MCF 10A (cell line): Measurements from ENCODE around the gene ABLIM1. TPM values are rescaled to one million over a fixed set of nuclear protein-coding genes. Genes with fewer than 3 reads are reported as not detected.

Experiments
- BruUV-seq: library from RNA; stranded (reverse); fragments of 400-500 nt; replicated peaks from 2 replicates; lab custom pipeline; 2021; lab: Mats Ljungman, UMichigan
- CTCF ChIA-PET: fragments of 300-600 bp; sonication (Branson Sonifier 250); formaldehyde crosslinking; extraction: SDS; loops from one replicate; lab custom pipeline; 2021; ENCODE audit warnings: antibody characterized with exemption, inconsistent platforms; lab: Yijun Ruan, JAX
- POLR2A ChIA-PET: fragments of 300-600, 350-650 bp; sonication (Branson Sonifier 250); formaldehyde crosslinking; extraction: SDS; loops from one replicate; lab custom pipeline; 2020; ENCODE audit warnings: antibody characterized with exemption, inconsistent platforms; lab: Yijun Ruan, JAX
- DNase-seq: peaks from one replicate; pipeline ENCODE4 v3.0.0-alpha.2; 2018; ENCODE audit not compliant: unreplicated experiment
- H3K27ac Mint-ChIP-seq: one replicate; pipeline ENCODE4 v1.8.0; 2022; ENCODE audit warnings: mild to moderate bottlenecking, low read depth, mixed read lengths; ENCODE audit not compliant: unreplicated experiment
- H3K27me3 Mint-ChIP-seq: one replicate; pipeline ENCODE4 v1.8.0; 2022; ENCODE audit warnings: mixed read lengths; ENCODE audit not compliant: insufficient read depth, unreplicated experiment
- H3K36me3 Mint-ChIP-seq: one replicate; pipeline ENCODE4 v1.8.0; 2022; ENCODE audit warnings: mild to moderate bottlenecking, moderate library complexity, mixed read lengths; ENCODE audit not compliant: insufficient read depth, unreplicated experiment
- H3K4me1 Mint-ChIP-seq: one replicate; pipeline ENCODE4 v1.8.0; 2022; ENCODE audit warnings: mixed read lengths; ENCODE audit not compliant: insufficient read depth, unreplicated experiment
- H3K4me3 Mint-ChIP-seq: one replicate; pipeline ENCODE4 v1.8.0; 2022; ENCODE audit warnings: mild to moderate bottlenecking, moderate library complexity, mixed read lengths; ENCODE audit not compliant: unreplicated experiment
- H3K9me3 Mint-ChIP-seq: one replicate; pipeline ENCODE4 v1.8.0; 2022; ENCODE audit warnings: mixed read lengths; ENCODE audit not compliant: unreplicated experiment
- CTCF ChIP-seq: fragments of 200-600 bp; IDR thresholded peaks from one replicate; pipeline ENCODE4 v1.8.0; 2022; ENCODE audit warnings: antibody characterized with exemption, mild to moderate bottlenecking; ENCODE audit not compliant: unreplicated experiment
- intact Hi-C: fragments of 100-400 bp; cut with micrococcal nuclease; formaldehyde crosslinking; loops from 2 replicates; pipeline ENCODE4 v1.14.1; 2022
- total RNA-seq: library from RNA; stranded (reverse); gene quantifications from 2 replicates; pipeline ENCODE4 v1.2.3, GENCODE V29; 2022

Gene ABLIM1
- total RNA-seq, 1 experiment from 2014 or later = 94.5 TPM

DNA sequence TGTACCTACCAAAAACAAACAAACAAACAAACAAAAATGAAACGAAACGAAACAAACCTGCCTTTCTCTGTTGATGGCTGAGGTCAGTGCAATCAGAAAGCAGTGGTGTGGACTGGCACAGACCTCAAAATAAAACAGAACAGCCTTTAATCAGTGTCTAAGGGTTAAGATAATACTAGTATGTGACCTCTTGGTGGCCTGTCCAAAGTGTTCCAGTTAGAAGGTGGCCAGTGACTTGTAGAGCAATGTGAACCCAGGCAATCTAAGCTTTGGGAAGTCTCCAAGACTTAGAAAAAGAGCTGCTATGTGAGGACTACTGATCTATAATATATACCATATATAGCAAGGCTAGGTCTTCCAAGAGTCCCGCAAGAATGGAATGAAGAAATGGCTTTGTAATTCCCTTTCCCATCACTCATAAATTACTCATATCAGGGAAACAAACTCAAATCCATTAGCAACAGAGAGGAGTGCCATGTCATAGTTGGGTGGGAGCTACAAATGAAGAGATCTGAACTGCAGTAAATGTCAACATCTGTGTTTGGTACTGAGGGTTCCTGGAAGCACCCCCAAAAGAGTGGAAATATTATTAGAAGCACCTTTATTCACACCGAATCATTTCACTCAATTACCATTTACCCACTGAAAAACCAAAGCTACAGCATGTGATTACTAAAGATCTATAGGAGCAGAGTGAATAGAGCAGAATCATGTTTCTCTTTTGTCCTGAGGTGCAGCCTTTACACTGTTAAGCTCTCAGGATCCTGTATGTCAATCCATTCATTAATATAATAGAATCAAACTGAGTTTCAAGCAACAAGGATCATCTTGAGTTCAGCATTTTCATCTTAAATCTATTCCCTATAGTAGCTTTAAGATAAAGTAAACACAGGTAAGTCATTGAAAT, 28.0 kb downstream of the ABLIM1 start:
- TF ChIP-seq CTCF = no peak
- ChIA-PET POLR2A (interaction anchor here (0.6 to 1.2 kb wide), 6 partner anchors 24 to 103 kb away, joined by 3 to 6 read pairs (median 3); no protein-coding TSS in a partner anchor), CTCF (interaction anchor here (0.5 to 1.3 kb wide), 4 partner anchors 8 to 156 kb away, joined by 3 to 4 read pairs (median 3); no protein-coding TSS in a partner anchor)
- H3K27me3 Mint-ChIP-seq = no peaks in the 10 kb centered on the region
- peaks cover 67% of the 10 kb centered on the region for H3K4me1 Mint-ChIP-seq
- H3K27ac Mint-ChIP-seq = no peak overlapping the region
- no TSS peak for BruUV-seq
- intact Hi-C loops = loop anchor here (5.0 kb wide), 3 partner anchors 52 to 137 kb away; no protein-coding TSS in a partner anchor
- no peaks in the 10 kb centered on the region for H3K9me3 Mint-ChIP-seq
- DNase-seq = no peak
- no peak overlapping the region for H3K4me3 Mint-ChIP-seq
- no peaks in the 10 kb centered on the region for H3K36me3 Mint-ChIP-seq

DNA sequence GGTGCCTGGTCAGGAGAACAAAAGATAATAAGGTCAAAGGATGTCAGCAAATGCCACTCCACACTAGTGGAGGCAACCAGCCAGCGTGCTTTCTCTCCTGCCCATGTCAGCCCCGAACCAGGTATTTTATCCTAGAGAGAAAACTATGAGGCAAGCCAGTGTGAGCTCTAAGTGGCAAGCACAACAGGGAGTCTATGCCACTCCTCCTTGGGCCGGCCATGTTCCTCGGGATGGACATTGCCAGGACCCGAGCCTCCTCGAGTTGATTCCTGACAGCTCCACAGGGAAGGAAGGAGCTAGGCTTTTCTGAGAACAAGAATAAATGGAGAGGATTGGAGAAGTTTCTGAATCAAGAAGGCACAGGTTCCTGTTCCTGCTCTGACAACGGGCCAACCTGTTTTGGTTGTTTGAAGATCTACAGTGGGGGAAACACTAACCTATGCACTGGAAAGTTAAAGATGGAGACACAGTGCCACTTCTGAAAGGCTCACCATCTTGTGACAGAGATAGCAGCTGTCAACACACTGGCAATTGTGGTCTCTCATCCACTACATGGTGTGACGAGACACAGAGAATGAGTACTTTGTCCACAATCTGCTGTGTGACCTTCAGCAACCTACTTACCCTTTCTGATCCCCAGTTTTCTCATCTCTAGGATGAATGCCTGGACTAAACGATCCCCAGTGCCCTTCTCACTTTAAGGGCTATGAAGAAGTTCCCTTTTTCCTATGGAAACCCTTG, 28.8 kb downstream of the ABLIM1 start:
- no peak overlapping the region for H3K27ac Mint-ChIP-seq
- no peak for DNase-seq
- no peak for TF ChIP-seq CTCF
- CTCF ChIA-PET = interaction anchor here (0.7 to 1.3 kb wide), 2 partner anchors 77 to 157 kb away, joined by 3 read pairs; no protein-coding TSS in a partner anchor
- no peaks in the 10 kb centered on the region for H3K36me3 Mint-ChIP-seq
- no peaks in the 10 kb centered on the region for H3K9me3 Mint-ChIP-seq
- intact Hi-C loops = no loop called here
- peaks cover 62% of the 10 kb centered on the region for H3K4me1 Mint-ChIP-seq
- POLR2A ChIA-PET = interaction anchor here (0.8 to 1.2 kb wide), 2 partner anchors 21 to 55 kb away, joined by 3 to 6 read pairs; no protein-coding TSS in a partner anchor
- H3K4me3 Mint-ChIP-seq = no peak overlapping the region
- no TSS peak for BruUV-seq
- no peaks in the 10 kb centered on the region for H3K27me3 Mint-ChIP-seq

GRCh38 chr10:114628106-114628505, 30.0 kb downstream of the ABLIM1 start:
- intact Hi-C loops = no loop called here
- Mint-ChIP-seq H3K4me3 (no peak overlapping the region), H3K4me1 (peaks cover 65% of the 10 kb centered on the region), H3K27me3 (no peaks in the 10 kb centered on the region), H3K9me3 (no peaks in the 10 kb centered on the region), H3K36me3 (no peaks in the 10 kb centered on the region), H3K27ac (no peak overlapping the region)
- no peak for DNase-seq
- POLR2A ChIA-PET = interaction anchor here (2.0 kb wide), 1 partner anchor 53 kb away, joined by 9 read pairs; no protein-coding TSS in a partner anchor
- TF ChIP-seq CTCF = no peak
- BruUV-seq = no TSS peak
- CTCF ChIA-PET = interaction anchor here (1.0 kb wide), 1 partner anchor 75 kb away, joined by 3 read pairs; no protein-coding TSS in a partner anchor
